H1 (cell line): ENCODE results near the gene SMG7. TPM values are rescaled to one million over a fixed set of nuclear protein-coding genes. Genes with fewer than 3 reads are reported as not detected.

Experiments
- CTCF ChIA-PET: fragments of 300-600 bp; sonication (Branson Sonifier 250); formaldehyde crosslinking; loops from one replicate; lab custom pipeline; 2021; ENCODE audit not compliant: partially characterized antibody; lab: Charles Lee
- POLR2A ChIA-PET: fragments of 300-600 bp; sonication (Branson Sonifier 250); formaldehyde crosslinking; loops from one replicate; lab custom pipeline; 2021; ENCODE audit warnings: inconsistent platforms; ENCODE audit not compliant: partially characterized antibody; lab: Charles Lee
- DNase-seq, 2 experiments: peaks; one replicate each; pipeline versions ENCODE4 v3.0.0 to v3.0.0-alpha.2; 2010 to 2022; ENCODE audit warnings: low spot score in 2 of 2, low read depth in 1 of 2, mixed read lengths in 1 of 2
- FAIRE-seq: peaks from 2 replicates; lab custom pipeline; 2011; peaks lifted over from hg19 to GRCh38; lab: Jason Lieb, UNC
- H2AFZ ChIP-seq: 2 replicates; pipeline ENCODE4 v1.8.1; 2012; ENCODE audit warnings: low read length, inconsistent platforms
- H2AK5ac ChIP-seq: 2 replicates; pipeline ENCODE4 v1.6.1; 2013; ENCODE audit warnings: low read depth, low read length
- H2BK120ac ChIP-seq: replicated peaks from 2 replicates; pipeline ENCODE3; 2013; ENCODE audit warnings: low read depth, low read length, inconsistent platforms
- H2BK12ac ChIP-seq: 2 replicates; pipeline ENCODE4 v1.6.1; 2013; ENCODE audit warnings: low read depth, low read length
- H2BK15ac ChIP-seq: 2 replicates; pipeline ENCODE4 v1.6.1; 2013; ENCODE audit warnings: low read length
- H2BK20ac ChIP-seq: 2 replicates; pipeline ENCODE4 v1.6.1; 2013; ENCODE audit warnings: low read length
- H2BK5ac ChIP-seq: 2 replicates; pipeline ENCODE4 v1.6.1; 2013; ENCODE audit warnings: low read depth, low read length
- H3K14ac ChIP-seq: 2 replicates; pipeline ENCODE4 v1.6.1; 2013; ENCODE audit warnings: inconsistent platforms; ENCODE audit not compliant: insufficient read length
- H3K18ac ChIP-seq: 2 replicates; pipeline ENCODE4 v1.6.1; 2013; ENCODE audit warnings: low read length; ENCODE audit errors: extremely low read depth
- H3K23ac ChIP-seq: 2 replicates; pipeline ENCODE4 v1.6.1; 2013; ENCODE audit warnings: inconsistent platforms; ENCODE audit not compliant: insufficient read length
- H3K23me2 ChIP-seq: 2 replicates; pipeline ENCODE4 v1.6.1; 2013; ENCODE audit warnings: low read depth, low read length
- H3K27ac ChIP-seq: 2 replicates; pipeline ENCODE4 v1.6.1; 2011; ENCODE audit warnings: low read depth, low read length, inconsistent platforms
- H3K27me3 ChIP-seq, 4 experiments: replicated peaks in 1 of 4; 1 replicate in 1 of 4; 2 replicates in 3 of 4; pipeline versions ENCODE4 v1.6.1 to v1.8.1; 2011 to 2013; ENCODE audit warnings: low read length in 3 of 4, mild to moderate bottlenecking in 3 of 4, inconsistent platforms in 2 of 4, mixed read lengths in 2 of 4, moderate library complexity in 1 of 4; ENCODE audit not compliant: control insufficient read depth in 3 of 4, insufficient read depth in 3 of 4; ENCODE audit errors: extremely low read depth in 1 of 4
- H3K36me3 ChIP-seq, 4 experiments: 2 replicates each; pipeline versions ENCODE4 v1.6.1 to v1.8.1; 2011 to 2013; ENCODE audit warnings: mild to moderate bottlenecking in 4 of 4, low read length in 3 of 4, moderate library complexity in 2 of 4, control low read depth in 1 of 4, inconsistent platforms in 1 of 4; ENCODE audit not compliant: insufficient read depth in 4 of 4, control insufficient read depth in 2 of 4
- H3K4ac ChIP-seq: replicated peaks from 2 replicates; pipeline ENCODE3; 2013; ENCODE audit warnings: low read length, low read depth, mixed read lengths, inconsistent platforms; ENCODE audit not compliant: insufficient read length
- H3K4me1 ChIP-seq, 4 experiments: replicated peaks in 1 of 4; 1 replicate in 1 of 4; 2 replicates in 3 of 4; pipeline versions ENCODE4 v1.6.1 to v1.8.1; 2011 to 2013; ENCODE audit warnings: low read length in 3 of 4, inconsistent platforms in 2 of 4, mixed read lengths in 1 of 4; ENCODE audit not compliant: insufficient read depth in 4 of 4, control insufficient read depth in 3 of 4
- H3K4me2 ChIP-seq, 2 experiments: 2 replicates each; pipeline versions ENCODE4 v1.6.1 to v1.8.1; 2011 to 2013; ENCODE audit warnings: low read depth in 2 of 2, low read length in 2 of 2, control low read depth in 1 of 2, inconsistent platforms in 1 of 2, mild to moderate bottlenecking in 1 of 2; ENCODE audit not compliant: insufficient read depth in 1 of 2
- H3K4me3 ChIP-seq, 4 experiments: fragments of 200-600, 300-600 bp in 1 of 4; sonication (generic), shearing (Covaris generic), sonication (Bioruptor Twin) in 1 of 4; 2 replicates each; pipeline versions ENCODE4 v1.5.1 to v1.8.1; 2011 to 2016; ENCODE audit warnings: low read length in 4 of 4, low read depth in 3 of 4, control low read depth in 2 of 4, inconsistent platforms in 2 of 4, mild to moderate bottlenecking in 2 of 4, mixed read lengths in 1 of 4, moderate library complexity in 1 of 4; ENCODE audit not compliant: insufficient read depth in 2 of 4; ENCODE audit errors: extremely low read depth in 1 of 4
- H3K56ac ChIP-seq: replicated peaks from 2 replicates; pipeline ENCODE3; 2013; ENCODE audit warnings: low read depth, mild to moderate bottlenecking, mixed read lengths, low read length, inconsistent platforms; ENCODE audit not compliant: insufficient read length
- H3K79me1 ChIP-seq: 2 replicates; pipeline ENCODE4 v1.6.1; 2013; ENCODE audit warnings: low read depth, low read length, control low read depth
- H3K79me2 ChIP-seq, 2 experiments: 2 replicates each; pipeline versions ENCODE4 v1.6.1 to v1.8.1; 2012 to 2013; ENCODE audit warnings: low read length in 2 of 2, mild to moderate bottlenecking in 2 of 2, inconsistent platforms in 1 of 2; ENCODE audit not compliant: insufficient read depth in 2 of 2, control insufficient read depth in 1 of 2
- H3K9ac ChIP-seq, 4 experiments: replicated peaks in 1 of 4; 1 replicate in 1 of 4; 2 replicates in 3 of 4; pipeline versions ENCODE4 v1.6.1 to v1.8.1; 2011 to 2013; ENCODE audit warnings: low read depth in 3 of 4, low read length in 3 of 4, control low read depth in 2 of 4, mild to moderate bottlenecking in 2 of 4, moderate library complexity in 2 of 4, inconsistent platforms in 1 of 4; ENCODE audit errors: extremely low read depth in 1 of 4
- H3K9me3 ChIP-seq, 2 experiments: 2 replicates each; pipeline versions ENCODE4 v1.6.1 to v1.8.1; 2012 to 2013; ENCODE audit warnings: mild to moderate bottlenecking in 2 of 2, moderate library complexity in 2 of 2, control low read depth in 1 of 2, inconsistent platforms in 1 of 2, low read depth in 1 of 2, low read length in 1 of 2, mixed read lengths in 1 of 2; ENCODE audit not compliant: insufficient read depth in 2 of 2
- H4K20me1 ChIP-seq, 2 experiments: replicated peaks in 1 of 2; 2 replicates each; pipeline versions ENCODE3 to v1.8.1; 2011 to 2013; ENCODE audit warnings: inconsistent platforms in 2 of 2, low read length in 2 of 2, mild to moderate bottlenecking in 1 of 2; ENCODE audit not compliant: insufficient read depth in 2 of 2, control insufficient read depth in 1 of 2
- H4K5ac ChIP-seq: 2 replicates; pipeline ENCODE4 v1.6.1; 2013; ENCODE audit warnings: low read length, low read depth, mixed read lengths, inconsistent platforms; ENCODE audit not compliant: insufficient read length
- H4K8ac ChIP-seq: 2 replicates; pipeline ENCODE4 v1.8.0; 2013; ENCODE audit warnings: mild to moderate bottlenecking, moderate library complexity, low read length, inconsistent platforms; ENCODE audit not compliant: insufficient read depth; ENCODE audit errors: extremely low read depth
- H4K91ac ChIP-seq: replicated peaks from 2 replicates; pipeline ENCODE3; 2013; ENCODE audit warnings: low read length, mixed read lengths, inconsistent platforms; ENCODE audit not compliant: insufficient read length
- EGR1 ChIP-seq: IDR thresholded peaks from 2 replicates; pipeline ENCODE4 v1.6.1; 2011; ENCODE audit warnings: low read depth, low read length, borderline replicate concordance
- JUN ChIP-seq: IDR thresholded peaks from 2 replicates; pipeline ENCODE4 v1.6.1; 2011; ENCODE audit warnings: low read depth, mild to moderate bottlenecking, improper control_type of control experiment, low read length
- KDM5A ChIP-seq: fragments of 200-600 bp; IDR thresholded peaks from 2 replicates; pipeline ENCODE4 v1.7.1; 2012; ENCODE audit warnings: mild to moderate bottlenecking, low read length, inconsistent platforms, mixed read lengths
- SP4 ChIP-seq: IDR thresholded peaks from 2 replicates; pipeline ENCODE4 v1.6.1; 2012; ENCODE audit warnings: low read length, inconsistent platforms
- TAF1 ChIP-seq: IDR thresholded peaks from 2 replicates; pipeline ENCODE4 v1.6.1; 2011; ENCODE audit warnings: mild to moderate bottlenecking, low read depth, low read length
- WGBS, 2 experiments: shearing (Covaris generic) in 1 of 2; methylation state at CpG; one replicate each; pipeline versions ENCODE4 v1.1.6 to v1.1.7; 2013 to 2015; ENCODE audit warnings: low lambda C conversion rate in 2 of 2, mixed read lengths in 2 of 2, inconsistent platforms in 1 of 2, low coverage in 1 of 2, missing lambda C conversion rate in 1 of 2; ENCODE audit not compliant: insufficient replicate concordance in 2 of 2, insufficient coverage in 1 of 2, insufficient read length in 1 of 2; ENCODE audit errors: extremely low coverage in 1 of 2, missing lambda C conversion rate in 1 of 2; 5-methylcytosine and 5-hydroxymethylcytosine counted together
- polyA plus RNA-seq, 7 experiments: library from polyadenylated mRNA; depleted of rRNA in 3 of 7; stranded (reverse) in 5 of 7; unstranded in 2 of 7; fragments of >200 nt in 5 of 7; fragments of 200-250 nt in 2 of 7; gene quantifications; 1 replicate in 5 of 7; 2 replicates in 1 of 7; 4 replicates in 1 of 7; pipeline versions ENCODE4 v1.2.1 to v1.2.3, GENCODE V29; 2011 to 2013; ENCODE audit warnings: missing spikeins in 2 of 7, mixed read lengths in 2 of 7
- total RNA-seq: library from RNA; stranded (reverse); fragmentation: NEBNext Ultra II Directional; extraction: Animal tissue kit (Norgen Biotek cat#: 25700); gene quantifications from 2 replicates; pipeline ENCODE4 v1.2.1, GENCODE V29; 2021

The SMG7 gene
- total and polyA plus RNA-seq, 2 of the 8 experiments (the other 6 are each of a cell fraction or from before 2014, with no cell fraction given) = 39.3 to 65.6 TPM

- CTCF ChIA-PET = interaction anchor here (0.6 to 1.3 kb wide), 3 partner anchors 18 to 73 kb away, joined by 3 to 5 read pairs (median 3); no protein-coding TSS in a partner anchor
- H3K27me3 ChIP-seq = no peaks in the 10 kb centered on the region
- 89% methylated on average over 3 of the region's 3 CpGs; no CpG with 5 or more reads in 1 of the 2 experiments for WGBS, 2 experiments
These were observed 78.6 kb downstream of the SMG7 start for GRCh38 chr1:183550915-183551314.

More at GRCh38 chr1:183550915-183551314, 78.6 kb downstream of the SMG7 start:
- H4K91ac ChIP-seq = no peak overlapping the region
- no peak overlapping the region for H2AFZ ChIP-seq
- no peaks in the 10 kb centered on the region for H3K23me2 ChIP-seq
- peaks cover 11 to 73% (median 45%) of the 10 kb centered on the region in 4 experiments; a peak in 7 of 8 replicates for H3K36me3 ChIP-seq
- peaks cover 0 to 2% of the 10 kb centered on the region in 2 experiments for H4K20me1 ChIP-seq
- FAIRE-seq (no peak), DNase-seq (no peak)
- H2BK120ac ChIP-seq = no peak overlapping the region
- no peak overlapping the region for H3K9ac ChIP-seq
- H4K8ac ChIP-seq = no peak overlapping the region
- H3K27ac ChIP-seq = no peak overlapping the region
- H2BK12ac ChIP-seq = no peak overlapping the region
- H2BK5ac ChIP-seq = no peak overlapping the region
- H3K56ac ChIP-seq = no peak overlapping the region
- no peaks in the 10 kb centered on the region for H3K9me3 ChIP-seq
- no peak overlapping the region for H3K4me3 ChIP-seq
- H2BK15ac ChIP-seq = no peak overlapping the region
- no peak overlapping the region for H2BK20ac ChIP-seq
- TF ChIP-seq KDM5A (no peak), TAF1 (no peak), EGR1 (no peak), SP4 (no peak), JUN (no peak)
- H3K4me1 ChIP-seq = peaks cover 1 to 5% (median 4%) of the 10 kb centered on the region in 4 experiments; a peak in 5 of 7 replicates
- no peaks in the 10 kb centered on the region; the same call in 1 of the 2 replicates for H3K79me1 ChIP-seq
- H3K79me2 ChIP-seq = no peaks in the 10 kb centered on the region
- H3K23ac ChIP-seq = no peak overlapping the region
- H3K4me2 ChIP-seq = no peak overlapping the region
- no peak overlapping the region for H3K4ac ChIP-seq
- POLR2A ChIA-PET = interaction anchor here (0.8 to 0.9 kb wide), 2 partner anchors 15 to 707 kb away, joined by 3 read pairs; no protein-coding TSS in a partner anchor
- no peak overlapping the region for H3K14ac ChIP-seq
- H4K5ac ChIP-seq = no peak overlapping the region
- no peak overlapping the region for H2AK5ac ChIP-seq
- no peak overlapping the region for H3K18ac ChIP-seq
